Measurements from ENCODE around the gene MIXL1.
"Not testable (repeated sequence)": the region's sequence is repeated elsewhere in the genome, so short reads cannot be mapped to it uniquely, and the experiment has no call there.

Gene MIXL1

DNA sequence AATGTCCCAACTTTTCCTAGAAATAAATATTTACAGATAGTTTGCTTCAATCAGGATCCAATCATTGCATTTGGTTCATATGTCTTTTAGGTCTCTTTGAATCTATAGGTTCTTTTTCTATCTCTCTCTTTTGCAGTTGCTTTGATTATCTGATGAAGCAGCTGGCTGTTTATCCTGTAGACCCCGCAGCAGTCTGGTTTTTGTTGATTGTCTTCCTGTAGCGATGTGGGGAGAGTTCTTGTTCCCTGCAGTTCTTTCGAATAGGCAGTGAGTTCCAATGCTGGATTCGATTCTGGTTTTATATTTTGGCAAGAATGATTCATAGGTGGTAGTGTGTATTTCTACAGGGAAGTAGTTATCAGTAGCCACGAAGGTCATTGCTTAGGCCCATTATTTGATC is 7.4 kb upstream of the MIXL1 start:
- DNase-seq = no peak

DNA sequence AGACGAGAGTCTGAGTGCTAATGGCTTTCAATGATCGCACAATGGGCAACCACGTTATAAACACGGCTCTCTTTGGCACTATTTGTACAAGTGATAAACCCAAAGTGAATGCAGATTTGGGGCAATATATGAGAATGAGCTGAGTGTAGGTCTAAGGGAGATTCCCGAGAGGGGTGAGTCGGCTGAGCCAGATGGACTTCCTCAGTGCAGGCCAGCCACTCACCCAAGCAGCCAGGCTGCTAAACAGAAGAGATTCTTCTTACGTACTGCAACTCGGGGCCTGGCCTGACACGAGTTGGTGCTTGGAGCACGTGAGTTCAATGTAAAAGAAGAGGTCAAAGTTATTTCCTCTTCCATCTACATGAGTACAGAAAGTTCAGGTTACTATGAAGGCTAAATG is 6.2 kb upstream of the MIXL1 start:
- DNase-seq = no peak

DNA sequence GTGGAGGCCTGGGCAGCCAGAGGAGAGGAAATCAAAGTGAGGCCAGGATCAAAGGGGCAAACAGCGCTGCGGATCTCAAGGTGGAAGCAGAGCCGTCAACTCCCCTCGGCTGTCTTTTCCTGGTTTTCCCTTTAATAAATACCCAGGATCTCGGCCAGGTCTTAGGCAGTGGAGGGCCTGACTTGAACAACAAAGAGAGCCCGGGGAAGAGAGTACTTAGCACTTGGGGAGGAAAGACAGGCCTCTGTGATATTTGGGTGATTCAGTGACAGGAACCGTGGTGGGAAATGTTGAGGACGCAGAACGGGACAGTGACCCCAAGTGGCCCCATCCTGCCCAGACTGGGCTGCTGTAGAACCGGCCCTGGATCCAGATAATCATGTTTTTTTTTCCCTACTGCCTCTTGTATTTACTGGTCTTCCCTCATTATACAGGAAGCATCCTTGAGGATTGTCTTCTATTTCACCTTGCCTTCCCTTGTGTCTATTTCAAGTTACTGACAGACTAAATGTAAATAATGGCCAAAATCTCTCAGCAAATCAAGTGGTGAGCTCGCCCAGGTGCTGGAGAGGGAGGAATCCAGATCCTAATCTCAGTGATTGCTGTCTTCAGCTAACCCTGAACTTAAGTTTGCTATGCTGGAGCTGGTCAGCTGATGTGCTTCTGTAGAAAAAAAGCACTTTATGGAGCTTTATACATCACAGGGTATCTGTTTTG is 2.8 kb upstream of the MIXL1 start:
- no peak for DNase-seq

DNA sequence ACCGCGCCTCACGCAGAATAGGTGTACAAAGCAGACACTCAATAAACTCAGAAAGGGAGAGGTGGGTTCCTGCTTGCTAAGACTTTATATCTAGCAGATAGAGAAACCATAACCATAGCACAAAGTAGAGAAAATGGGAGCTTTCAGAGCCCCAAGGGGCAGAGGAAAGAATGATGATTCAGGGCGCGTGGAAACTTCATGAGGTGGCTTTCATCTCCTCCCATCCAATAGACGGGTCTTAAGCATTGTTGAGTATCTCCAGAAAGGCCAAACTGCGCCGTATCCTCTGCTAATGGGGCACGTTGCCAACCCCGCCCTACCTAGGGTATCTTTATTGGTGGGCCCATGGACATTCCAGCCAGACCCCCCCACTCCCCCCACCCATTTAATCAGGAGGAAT is 778 bp upstream of the MIXL1 start:
- no peak for DNase-seq

DNA sequence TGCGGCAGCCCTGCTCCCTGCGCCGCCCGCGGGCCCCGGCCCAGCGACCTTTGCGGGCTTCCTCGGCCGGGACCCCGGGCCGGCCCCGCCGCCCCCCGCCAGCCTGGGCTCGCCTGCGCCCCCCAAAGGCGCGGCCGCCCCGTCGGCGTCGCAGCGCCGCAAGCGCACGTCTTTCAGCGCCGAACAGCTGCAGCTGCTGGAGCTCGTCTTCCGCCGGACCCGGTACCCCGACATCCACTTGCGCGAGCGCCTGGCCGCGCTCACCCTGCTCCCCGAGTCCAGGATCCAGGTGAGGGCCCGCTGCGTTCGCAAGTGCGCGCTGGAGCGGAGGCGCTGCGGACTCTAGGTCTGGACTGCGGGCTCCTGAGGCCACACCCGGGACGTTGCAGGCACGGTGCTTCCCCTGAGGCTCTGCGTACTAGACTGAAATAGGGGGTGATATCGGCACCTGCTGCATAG is 351 bp downstream of the MIXL1 start:
- DNase-seq = peak; percentile 60

DNA sequence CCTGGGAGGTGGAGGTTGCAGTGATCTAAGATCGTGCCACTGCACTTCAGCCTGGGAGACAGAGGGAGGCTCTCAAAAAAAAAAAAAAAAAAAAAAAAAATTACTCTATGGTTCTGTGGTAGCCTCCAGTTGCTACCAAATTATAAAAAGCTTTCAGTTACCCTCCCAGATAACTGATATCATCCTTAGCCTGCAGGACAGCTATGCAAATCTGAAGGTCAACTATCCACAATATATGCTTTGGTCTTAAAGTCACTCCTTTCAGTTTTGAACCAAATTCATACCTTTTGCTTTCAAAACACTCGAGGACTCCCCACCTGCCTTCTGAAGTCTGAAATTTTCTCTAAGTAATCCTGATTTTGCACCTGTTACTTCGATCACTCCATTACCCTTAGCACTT is 3.1 kb downstream of the MIXL1 start:
- DNase-seq = no peak

DNA sequence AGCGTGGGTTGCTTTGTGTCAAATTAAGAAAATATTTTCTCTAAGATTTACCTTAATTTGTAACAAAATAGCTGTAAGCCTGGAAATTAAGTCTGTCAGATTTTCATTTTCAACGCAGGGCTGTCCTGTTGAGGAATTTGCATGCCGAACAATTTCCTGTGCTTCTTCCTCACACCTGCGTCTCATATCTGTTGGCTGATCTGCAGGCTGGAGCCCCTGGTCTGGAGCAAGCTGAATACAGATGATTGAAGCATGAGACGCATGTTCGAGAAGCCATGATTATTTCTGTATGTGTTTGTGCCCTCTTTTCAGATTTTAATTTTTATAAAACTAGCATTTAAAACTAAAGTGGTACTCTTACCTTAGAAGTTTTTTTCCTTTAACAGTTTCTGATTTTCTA is 9.8 kb downstream of the MIXL1 start:
- no peak for DNase-seq

DNA sequence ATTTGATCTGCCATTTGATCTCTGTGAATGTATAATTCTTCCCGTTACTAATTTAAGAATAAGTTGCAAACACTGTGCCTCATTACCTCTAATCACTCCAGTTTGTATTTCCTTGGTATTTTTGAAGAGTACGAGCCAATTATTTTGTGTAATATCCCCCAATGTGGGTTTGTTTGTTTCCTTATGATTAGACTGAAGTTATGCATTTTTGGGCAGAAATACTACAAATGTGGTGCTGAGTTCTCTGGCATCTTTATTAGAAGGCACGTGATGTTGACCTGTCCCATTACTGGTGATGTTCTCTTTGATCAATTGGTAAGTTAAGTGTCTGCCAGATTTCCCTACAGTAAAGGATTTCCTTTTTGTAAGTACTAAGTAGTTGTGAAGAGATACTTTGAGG is 10.3 kb downstream of the MIXL1 start:
- no peak for DNase-seq

DNA sequence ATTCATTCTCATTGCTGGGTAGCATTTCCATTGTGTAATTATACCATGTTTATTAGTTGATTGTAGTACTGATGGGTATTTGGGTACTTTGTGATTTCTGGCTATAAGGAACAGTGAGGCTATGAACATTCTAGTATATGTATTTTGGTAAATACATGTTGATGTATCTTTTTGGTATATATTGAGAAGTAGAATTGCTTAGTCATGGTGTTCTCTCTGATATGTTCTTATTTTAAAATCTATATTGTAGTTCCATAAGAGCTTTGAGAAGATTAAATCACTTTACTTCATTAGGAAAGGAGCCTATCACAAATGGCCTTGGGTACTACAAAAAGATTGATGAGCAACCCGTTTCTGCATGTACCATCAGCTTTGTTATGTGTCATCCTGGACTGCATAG is 13.4 kb downstream of the MIXL1 start:
- DNase-seq = no peak

DNA sequence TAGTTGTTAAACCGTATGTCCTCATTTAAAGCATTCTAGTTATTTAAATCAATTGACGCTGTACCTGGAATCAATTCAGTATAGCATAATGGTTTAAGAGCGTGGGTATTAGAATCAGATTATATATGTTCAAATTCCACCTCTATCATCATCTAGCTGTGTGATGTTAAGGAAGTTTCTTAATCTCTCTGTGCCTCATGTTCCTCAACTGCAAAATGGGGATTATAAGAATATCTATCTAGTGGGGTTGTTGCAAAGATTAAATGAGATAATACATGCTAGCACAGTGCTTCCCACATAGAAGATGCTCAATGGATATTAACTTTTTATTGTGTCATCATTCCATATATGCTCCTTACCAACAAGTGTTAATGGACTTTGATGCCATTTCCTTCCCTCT is 16.0 kb downstream of the MIXL1 start:
- DNase-seq = no peak

DNA sequence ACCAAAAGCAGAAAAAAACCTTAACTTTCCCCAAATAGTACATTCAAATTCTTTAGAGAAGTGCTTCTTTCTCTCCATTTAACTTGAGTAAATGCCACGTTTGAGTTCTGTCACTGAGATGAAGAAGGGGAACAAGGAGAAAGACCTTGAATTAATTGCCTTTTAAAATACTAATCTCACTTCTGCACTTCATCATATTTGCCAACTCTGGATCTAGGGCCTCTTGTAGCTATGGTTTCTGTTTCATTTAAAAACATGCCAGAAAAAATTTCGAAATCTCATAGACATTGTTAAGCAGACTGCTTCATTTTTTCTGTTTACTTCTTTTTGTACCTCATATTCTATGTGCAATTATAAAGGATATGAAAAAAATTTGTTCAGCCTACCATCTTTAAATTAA is 24.6 kb downstream of the MIXL1 start:
- DNase-seq = no peak

DNA sequence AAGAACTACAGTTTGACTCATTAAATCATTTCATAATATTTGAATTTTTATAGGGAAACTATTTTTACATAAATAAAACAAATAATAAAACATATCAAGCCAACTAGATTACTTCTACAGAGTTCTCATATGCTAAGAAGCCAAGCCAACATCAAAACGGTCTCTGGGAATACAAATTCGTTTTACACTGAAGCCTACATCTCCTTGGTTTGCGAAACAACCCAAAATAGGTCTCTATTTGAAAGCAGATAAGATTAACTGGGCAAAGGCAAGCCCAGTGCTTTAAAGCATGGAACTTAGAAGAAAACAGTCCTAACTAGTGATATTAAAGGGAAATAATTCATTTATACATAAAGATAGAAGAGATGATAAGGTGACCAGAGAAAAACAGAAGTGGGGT is 25.3 kb downstream of the MIXL1 start:
- no peak for DNase-seq

DNA sequence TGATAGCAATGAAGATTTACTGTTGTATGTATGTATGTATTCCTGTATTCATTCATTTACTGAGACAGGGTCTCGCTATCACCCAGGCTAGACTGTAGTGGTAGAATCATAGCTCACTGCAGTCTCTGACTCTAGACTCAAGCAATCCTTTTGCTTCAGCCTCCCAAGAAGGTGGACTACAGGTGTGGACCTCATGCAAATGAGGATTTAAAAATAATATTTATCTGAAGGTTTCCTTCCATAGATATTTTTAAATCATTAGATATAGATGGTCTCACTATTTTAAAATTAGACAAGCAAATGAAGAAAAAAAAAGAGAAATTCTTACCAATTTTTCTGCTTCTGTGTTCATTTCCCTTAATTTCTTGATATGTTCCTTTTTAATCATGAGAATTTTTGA is 27.0 kb downstream of the MIXL1 start:
- DNase-seq = no peak

DNA sequence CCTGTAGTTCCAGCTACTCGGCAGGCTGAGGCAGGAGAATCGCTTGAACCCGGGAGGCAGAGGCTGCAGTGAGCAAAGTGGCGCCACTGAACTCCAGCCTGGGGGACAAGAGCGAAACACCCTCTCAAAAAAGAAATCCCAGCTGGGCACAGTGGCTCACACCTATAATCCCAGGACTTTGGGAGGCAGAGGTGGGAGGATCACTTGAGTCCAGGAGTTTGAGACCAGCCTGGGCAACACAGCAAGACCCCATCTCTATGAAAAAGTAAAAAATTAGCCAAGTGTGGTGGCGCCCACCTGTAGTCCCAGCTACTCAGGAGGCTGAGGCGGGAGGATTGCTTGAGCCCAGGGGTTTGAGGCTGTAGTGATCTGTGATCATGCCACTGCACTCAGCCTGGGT is 29.4 kb downstream of the MIXL1 start:
- not testable (repeated sequence) for DNase-seq

DNA sequence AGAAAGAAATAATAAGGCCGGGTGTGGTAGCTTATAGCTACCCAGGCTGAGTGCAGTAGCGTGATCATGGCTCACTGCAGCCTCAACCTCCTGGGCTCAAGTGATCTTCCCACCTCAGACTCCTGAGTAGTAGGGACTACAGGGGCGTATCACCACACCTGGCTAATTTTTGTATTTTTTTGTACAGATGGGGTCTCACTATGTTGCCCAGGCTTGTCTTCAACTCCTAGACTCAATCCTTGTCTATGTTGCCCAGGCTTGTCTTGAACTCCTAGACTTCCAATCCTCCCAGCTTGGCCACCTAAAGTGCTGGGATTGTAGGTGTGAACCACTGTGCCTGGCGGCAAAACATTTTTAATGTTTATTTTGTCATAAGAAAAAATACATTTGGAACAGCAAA is 30.5 kb downstream of the MIXL1 start:
- DNase-seq = no peak

DNA sequence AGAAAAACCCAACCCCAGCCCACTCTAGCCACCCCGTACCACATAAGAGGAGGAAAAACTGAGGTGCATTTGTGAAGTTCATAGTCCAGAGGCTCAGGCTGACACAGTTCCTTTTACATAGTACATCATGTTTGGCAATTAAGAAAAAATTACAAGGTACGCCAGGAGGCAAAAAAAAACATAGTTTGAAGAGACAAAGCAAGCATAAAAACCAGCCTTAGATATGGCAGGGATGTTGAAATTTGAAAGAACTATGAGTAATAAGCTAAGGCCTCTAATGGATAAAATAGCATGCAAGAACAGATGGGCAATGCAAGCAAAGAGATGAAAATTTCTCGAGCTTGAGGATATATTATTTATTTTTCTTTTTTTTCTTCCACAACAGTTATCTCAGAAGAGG is 31.9 kb downstream of the MIXL1 start:
- no peak for DNase-seq

DNA sequence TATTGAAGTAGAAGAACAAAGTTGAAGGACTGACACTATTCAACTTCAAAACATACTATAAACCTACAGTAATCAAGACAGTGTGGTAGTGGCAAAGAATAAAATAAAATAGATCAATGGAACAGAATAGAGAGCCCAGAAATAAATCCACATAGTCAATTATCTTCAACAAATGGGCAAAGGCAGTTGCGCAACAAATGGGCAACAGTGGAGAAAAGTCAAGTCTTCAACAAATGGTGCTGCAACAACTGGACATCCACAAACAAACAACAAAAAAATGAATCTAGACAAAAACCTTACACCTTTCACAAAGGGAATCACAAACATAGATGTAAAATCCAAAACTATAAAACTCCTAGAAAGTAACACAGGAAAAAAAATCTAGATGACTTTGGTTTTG is 38.4 kb downstream of the MIXL1 start:
- DNase-seq = no peak

DNA sequence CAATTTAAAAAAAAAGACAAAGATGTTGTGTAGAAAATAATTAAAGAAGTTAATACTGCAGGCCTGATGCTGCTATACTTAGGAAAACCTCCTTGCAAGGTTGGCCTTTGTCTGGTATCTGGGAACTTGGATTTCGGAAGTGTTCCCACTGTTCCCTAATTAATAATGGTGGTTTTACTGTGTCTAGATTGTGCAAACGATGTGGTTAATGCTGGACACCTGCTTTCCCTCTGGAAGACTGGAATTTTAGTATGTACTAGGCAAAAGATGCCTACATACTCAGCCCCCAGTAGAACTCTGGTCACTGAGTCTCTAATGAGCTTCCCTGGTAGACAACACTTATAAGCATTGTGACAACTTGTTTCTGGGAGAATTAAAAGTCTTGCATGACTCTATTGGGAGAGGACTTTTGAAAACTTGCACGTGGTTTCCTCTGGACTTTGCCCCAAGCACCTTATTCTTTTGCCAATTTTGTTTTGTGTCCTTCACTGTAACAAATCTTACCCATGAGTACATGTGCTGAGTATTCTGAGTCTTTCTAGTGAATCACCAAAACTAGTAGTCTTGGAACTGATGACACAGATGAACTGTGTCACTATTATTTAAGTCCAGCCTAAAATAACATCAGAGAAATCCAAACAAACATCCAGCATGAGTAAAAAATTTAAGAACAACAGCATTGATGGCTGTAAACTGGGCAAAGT is 45.1 kb downstream of the MIXL1 start:
- DNase-seq = peak; percentile 27

DNA sequence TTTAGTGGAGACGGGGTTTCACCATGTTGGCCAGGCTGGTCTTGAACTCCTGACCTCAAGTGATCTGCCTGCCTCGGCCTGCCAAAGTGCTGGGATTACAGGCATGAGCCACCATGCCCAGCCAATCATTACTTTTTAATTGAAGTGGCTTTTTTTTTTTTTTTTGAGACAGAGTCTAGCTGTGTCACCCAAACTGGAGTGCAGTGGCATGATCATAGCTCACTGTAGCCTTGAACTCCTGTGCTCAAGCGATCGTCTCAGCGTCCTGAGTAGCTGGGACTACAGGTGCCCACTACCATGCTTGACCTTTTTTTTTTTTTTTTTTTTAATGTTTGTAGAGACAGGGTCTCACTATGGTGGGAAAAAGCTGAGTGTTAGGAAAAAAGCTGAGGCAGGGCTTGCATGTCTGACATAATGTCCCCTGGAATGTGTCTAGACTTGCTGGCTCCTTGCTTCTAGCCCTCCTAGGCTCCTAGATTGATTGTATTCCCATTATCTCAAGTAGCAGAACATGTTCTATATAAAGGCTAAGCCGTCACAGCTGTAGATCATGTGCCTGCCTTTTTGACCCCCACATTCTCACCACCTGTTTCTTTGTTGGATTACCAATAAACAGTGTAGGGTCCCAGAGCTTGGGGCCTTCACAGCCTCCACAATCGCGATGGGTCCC is 48.9 kb downstream of the MIXL1 start:
- not testable (repeated sequence) for DNase-seq

DNA sequence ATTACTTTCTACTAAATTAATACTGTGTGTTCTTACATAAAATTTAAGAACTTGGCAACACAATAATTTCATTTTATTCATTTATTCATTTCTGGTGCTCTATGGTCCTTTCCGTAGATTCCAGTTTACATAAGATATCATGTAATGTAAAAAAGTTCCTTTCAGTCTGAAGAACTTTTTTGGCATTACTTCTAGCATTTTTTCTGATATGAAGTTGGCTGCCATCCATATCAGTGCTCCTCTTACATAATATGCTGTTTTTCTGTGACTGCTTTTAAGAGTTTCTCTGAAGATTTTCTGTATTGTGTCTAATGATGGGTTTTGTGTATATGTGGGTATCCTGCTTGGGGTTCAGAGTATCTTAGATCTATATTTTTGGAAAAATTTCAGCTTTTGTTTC is 50.7 kb downstream of the MIXL1 start:
- no peak for DNase-seq

DNA sequence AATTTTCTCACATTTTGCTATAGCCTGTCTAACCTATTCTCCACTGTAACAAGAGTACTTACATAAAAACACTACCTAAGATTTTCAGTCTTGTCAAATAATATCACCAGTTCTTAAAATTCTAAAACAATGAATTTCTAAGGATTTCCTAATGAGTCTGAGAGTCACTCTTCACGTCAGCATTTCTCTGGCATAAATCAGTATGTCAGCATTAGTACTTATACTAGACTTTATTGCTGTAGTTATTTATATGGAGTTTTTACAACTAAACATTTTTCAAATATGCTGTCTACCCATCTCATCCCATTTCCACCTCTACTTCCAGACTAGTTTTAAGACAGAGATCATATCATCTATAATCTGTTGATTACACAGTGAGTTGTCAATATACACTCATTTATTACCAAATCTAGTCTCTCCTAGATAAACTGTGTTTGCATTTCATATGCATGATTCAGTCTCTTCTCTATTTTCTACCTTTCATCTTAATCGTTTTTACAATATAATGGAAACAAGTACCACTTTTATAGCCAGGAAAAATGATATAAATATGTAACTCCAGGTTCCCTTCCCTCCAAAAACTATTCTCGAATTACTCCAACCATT is 52.7 kb downstream of the MIXL1 start:
- no peak for DNase-seq

Data from DMS53 (cell line).